GM19239 (cell line): Measurements from ENCODE around the gene BHLHE40.
A peak's percentile ranks its signal among the peaks of the same experiment; 100 is the strongest.

ENCODE experiments used
- DNase-seq: peaks from one replicate; pipeline ENCODE4 v3.0.0; 2011; ENCODE audit warnings: low spot score; ENCODE audit not compliant: insufficient read length
- FAIRE-seq: peaks from 2 replicates; lab custom pipeline; 2011; peaks lifted over from hg19 to GRCh38; lab: Jason Lieb, UNC

BHLHE40 gene

GRCh38 chr3:4979428-4980228 lies at the start of gene BHLHE40:
Gene BHLHE40, plus strand, starts transcription at chr3:4979437. Its CDS starts 282 bp downstream, at chr3:4979719.
- no peak for FAIRE-seq
- DNase-seq = no peak

- no peak for DNase-seq
- FAIRE-seq = no peak
These were observed 48.7 kb upstream of the BHLHE40 start for GRCh38 chr3:4930501-4930900.

- peak; percentile 39 for FAIRE-seq
- no peak for DNase-seq
These were observed 45.2 kb upstream of the BHLHE40 start for GRCh38 chr3:4934050-4934449.

GRCh38 chr3:4935347-4935746 lies 43.9 kb upstream of the BHLHE40 start:
- FAIRE-seq (peak; percentile 64), DNase-seq (no peak)

GRCh38 chr3:4936982-4937614 lies 42.1 kb upstream of the BHLHE40 start:
- DNase-seq (no peak), FAIRE-seq (no peak)

- DNase-seq (no peak), FAIRE-seq (no peak)
These were observed 40.8 kb upstream of the BHLHE40 start for GRCh38 chr3:4938281-4938982.

GRCh38 chr3:4939276-4939675 lies 40.0 kb upstream of the BHLHE40 start:
- FAIRE-seq (no peak), DNase-seq (no peak)

- DNase-seq = no peak
- no peak for FAIRE-seq
These were observed 38.3 kb upstream of the BHLHE40 start for GRCh38 chr3:4940985-4941384.

- no peak for DNase-seq
- FAIRE-seq = no peak
These were observed 35.7 kb upstream of the BHLHE40 start for GRCh38 chr3:4943549-4943948.

- DNase-seq = no peak
- no peak for FAIRE-seq
These were observed 33.9 kb upstream of the BHLHE40 start for GRCh38 chr3:4945324-4945723.

- no peak for DNase-seq
- FAIRE-seq = no peak
These were observed 32.2 kb upstream of the BHLHE40 start for GRCh38 chr3:4947028-4947427.

GRCh38 chr3:4948395-4948794 lies 30.8 kb upstream of the BHLHE40 start:
- no peak for FAIRE-seq
- DNase-seq = no peak

- DNase-seq = no peak
- FAIRE-seq = no peak
These were observed 30.2 kb upstream of the BHLHE40 start for GRCh38 chr3:4949004-4949403.

GRCh38 chr3:4949659-4950058 lies 29.6 kb upstream of the BHLHE40 start:
- FAIRE-seq = no peak
- no peak for DNase-seq

- DNase-seq (no peak), FAIRE-seq (no peak)
These were observed 28.9 kb upstream of the BHLHE40 start for GRCh38 chr3:4950351-4950784.

- FAIRE-seq = no peak
- DNase-seq = no peak
These were observed 28.3 kb upstream of the BHLHE40 start for GRCh38 chr3:4950948-4951347.

GRCh38 chr3:4953119-4953518 lies 26.1 kb upstream of the BHLHE40 start:
- FAIRE-seq (no peak), DNase-seq (no peak)

- FAIRE-seq = no peak
These were observed 24.8 kb upstream of the BHLHE40 start for GRCh38 chr3:4954256-4955000.

GRCh38 chr3:4956099-4956498 lies 23.1 kb upstream of the BHLHE40 start:
- DNase-seq (no peak), FAIRE-seq (no peak)

More at GRCh38 chr3:4954256-4955000, 24.8 kb upstream of the BHLHE40 start:
- DNase-seq = no peak

GRCh38 chr3:4956738-4957137 lies 22.5 kb upstream of the BHLHE40 start:
- FAIRE-seq (no peak), DNase-seq (no peak)
